SIG-M5 treated with dmso at 0.1 percent for 504 hours (cell line): ENCODE measurements around the gene MAST4.

Experiments
- DNase-seq: peaks from one replicate; lab custom pipeline; 2025; ENCODE audit not compliant: unreplicated experiment; lab: John Stamatoyannopoulos, UW

Gene MAST4

DNA sequence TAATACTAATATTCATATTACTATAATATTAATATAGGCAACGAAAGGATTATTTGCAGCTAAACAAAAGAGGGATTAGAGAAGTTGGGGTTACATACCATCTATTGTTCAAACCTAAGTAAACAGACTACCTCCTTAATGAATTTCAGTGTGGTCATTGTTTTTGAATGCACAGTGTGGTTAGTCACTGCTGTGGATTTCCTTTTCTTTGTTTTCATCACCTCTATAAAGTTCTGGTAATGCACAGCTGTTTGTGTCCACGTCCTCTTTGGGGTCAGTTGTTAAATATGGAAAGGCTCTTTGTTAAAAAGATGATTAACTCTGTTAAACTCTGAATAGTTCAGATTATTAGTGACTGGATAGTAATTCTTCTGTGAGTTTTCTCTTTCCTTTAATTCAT, 233.6 kb downstream of the MAST4 start:
- no peak for DNase-seq

DNA sequence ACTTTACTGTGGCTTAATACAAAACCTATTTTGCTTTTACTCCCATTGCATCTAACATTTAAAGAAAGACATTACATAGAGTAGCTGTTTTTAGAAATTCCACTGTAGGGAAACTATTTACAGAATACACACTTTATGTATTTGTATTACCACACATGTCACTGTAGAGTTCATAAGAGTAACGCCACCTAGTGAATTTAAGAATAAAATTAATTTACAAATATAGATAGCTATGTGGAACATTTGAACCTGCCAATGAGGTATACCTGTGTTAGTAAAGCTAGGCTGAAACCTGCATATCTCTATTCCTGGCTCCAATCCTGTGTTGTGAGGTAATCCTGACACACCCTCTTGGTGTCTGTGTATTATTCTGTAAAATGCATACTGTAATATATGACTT, 234.4 kb downstream of the MAST4 start:
- DNase-seq = no peak

DNA sequence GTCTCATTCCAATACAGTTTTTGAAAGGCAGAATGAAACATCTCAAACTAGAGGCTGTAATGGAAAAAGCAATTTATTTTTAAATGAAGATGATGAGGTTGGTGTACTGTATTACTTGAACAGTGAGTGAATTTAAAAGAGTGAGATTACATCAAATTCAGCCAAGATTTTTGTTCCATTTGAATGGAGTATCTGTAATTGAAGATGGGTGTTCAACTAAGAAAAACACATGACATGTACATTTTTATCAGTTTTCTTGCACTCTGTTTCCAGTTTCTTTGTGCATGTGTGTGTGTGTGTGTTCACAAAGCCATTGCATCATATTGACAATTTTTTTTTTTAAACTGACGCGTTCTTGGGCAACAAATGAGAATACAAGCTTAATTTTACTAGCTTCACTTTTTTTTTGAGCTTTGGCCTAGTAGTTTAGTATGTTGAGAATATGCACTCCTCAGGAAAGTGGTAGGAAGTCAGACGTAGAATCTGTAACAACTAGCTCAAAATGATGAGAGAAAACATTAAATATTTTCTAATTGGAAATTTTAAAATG, 243.5 kb downstream of the MAST4 start:
- DNase-seq = peak; percentile 44

DNA sequence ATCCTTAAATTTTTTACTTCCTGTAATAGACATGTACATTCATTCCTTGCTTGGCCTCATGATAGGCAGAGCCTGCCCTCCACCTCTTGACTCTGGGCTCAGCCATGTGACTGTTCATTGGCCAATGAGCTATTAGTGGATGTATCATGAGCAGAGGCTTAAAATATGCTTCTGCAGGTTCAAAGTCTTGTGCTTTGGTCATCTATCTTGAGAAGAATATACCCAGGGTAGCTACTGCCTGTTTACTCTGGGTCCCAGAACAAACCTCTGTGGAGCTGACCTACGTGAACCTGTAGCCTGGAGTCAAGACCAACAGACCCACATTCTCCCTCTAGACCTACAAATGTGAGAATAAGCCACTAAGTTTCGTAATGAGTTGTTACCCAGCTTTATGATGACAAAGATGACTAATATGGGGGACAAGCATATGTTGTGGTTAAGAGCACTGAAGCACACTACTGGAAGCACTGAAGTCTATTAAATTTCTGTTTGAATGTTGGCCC, 244.4 kb downstream of the MAST4 start:
- peak; percentile 94 for DNase-seq

DNA sequence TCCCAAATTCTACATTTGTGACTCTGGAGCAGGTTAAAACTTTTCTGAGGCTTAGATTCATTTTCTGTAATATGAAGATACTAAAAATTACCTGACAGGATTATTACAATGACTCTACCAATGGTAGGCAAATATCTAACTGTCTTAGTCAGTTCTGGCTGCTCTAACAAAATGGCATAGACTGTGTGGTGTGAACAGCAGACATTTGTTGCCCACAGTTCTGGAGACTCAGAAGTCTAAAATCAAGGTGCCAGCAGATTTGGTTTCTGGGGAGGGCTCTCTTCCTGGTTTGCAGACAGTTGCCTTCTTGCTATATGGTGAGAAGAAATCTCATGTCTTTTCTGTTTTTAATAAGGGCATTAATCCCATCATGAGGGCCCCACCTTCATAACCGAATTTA, 245.1 kb downstream of the MAST4 start:
- DNase-seq = no peak

DNA sequence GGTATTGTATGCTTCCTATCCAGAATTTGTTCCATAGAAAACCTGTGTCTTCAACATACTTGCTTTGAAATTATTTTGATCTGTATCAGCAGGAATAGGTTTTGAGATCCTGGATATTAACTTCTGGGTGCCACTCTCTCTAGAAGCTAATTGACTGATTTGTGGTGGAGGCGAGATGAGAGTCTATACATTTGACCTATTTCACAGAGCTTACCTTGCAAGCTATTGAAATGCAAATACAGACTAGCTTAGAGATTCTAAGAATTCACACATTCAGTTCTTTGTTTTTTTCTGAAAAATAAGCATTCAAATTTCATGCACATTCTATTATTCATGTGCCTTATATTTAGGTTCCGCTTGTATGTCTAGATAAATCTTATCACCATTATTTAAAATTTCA, 246.3 kb downstream of the MAST4 start:
- DNase-seq = no peak

DNA sequence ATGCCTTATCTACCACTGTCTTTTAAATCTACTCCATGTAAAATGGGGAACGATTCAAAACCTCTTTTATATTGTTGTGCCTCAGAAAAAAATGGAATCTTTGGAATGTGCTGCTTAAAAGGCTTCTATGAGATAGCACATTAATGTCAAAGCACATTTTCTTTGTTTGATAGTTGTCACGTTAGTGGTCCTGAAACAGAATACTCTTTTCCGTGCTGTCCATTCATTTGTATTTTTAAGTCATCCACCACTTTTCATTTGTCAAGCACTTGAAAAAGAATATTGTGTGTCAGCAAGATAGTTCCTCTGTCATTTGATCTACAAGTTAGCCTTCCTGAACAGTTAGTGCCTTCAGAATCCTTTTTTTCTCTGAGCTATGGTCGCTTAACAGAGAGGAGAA, 246.9 kb downstream of the MAST4 start:
- no peak for DNase-seq

DNA sequence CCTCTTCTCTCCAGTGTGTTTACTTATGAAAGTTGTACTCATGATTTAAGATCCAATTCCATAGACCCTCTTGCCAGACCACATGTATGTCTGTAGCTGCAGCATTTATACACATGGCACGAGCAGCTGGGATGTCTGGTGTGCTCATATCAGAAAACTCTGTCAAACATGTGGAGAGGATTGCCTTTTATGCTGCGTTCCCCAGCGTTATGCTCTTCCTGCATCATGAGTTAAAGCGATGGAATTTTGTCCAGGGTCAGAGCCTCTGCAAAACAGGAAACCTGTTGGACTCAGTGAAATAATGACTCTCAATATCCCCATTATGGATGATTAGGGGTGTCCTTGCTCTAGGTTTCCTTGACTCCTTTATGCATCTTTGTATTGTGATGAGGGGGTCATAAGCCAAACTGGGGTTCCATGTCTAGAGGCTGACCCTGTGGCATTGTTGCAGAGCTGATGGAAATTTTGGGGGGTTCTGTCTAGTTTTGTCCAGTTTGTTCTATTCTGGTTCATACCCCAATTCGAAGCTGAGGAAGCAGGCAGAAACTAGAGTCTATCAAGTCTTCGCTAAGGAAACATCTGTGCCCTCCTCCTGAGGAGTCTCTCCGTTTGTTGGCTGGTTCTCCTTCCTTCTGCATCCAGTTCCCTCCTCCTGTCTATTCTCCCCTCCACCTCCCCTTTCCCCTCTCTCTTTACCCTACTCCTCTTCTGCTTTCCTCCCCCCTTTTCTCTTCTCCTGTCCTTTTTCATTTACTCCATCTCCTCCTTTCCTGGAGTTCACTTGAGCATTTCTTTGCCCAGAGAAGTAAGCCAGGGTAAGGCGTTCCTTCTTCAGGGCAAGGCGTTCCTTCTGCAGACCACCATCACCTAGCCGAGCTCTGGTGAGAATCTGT, 252.8 kb downstream of the MAST4 start:
- peak; percentile 25 for DNase-seq

DNA sequence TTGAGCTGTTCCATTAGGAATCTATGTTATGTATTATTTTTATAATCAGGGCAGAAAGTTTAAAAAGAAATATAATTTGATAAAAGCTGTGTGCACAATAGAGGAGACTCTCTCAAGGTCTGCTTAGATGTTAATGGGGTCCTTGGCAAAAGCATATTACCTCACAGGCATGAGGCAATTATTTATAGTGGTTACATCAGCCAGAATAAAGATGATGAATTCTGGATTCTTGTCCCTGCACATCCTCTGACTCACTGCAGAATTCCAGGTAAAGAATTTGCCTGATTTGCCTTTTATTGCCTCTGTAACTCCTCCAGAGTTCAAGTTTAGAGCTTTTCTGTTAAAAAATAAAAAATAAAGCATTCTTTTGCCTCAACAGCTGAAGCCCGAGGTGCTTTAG, 253.6 kb downstream of the MAST4 start:
- DNase-seq = peak; percentile 17

DNA sequence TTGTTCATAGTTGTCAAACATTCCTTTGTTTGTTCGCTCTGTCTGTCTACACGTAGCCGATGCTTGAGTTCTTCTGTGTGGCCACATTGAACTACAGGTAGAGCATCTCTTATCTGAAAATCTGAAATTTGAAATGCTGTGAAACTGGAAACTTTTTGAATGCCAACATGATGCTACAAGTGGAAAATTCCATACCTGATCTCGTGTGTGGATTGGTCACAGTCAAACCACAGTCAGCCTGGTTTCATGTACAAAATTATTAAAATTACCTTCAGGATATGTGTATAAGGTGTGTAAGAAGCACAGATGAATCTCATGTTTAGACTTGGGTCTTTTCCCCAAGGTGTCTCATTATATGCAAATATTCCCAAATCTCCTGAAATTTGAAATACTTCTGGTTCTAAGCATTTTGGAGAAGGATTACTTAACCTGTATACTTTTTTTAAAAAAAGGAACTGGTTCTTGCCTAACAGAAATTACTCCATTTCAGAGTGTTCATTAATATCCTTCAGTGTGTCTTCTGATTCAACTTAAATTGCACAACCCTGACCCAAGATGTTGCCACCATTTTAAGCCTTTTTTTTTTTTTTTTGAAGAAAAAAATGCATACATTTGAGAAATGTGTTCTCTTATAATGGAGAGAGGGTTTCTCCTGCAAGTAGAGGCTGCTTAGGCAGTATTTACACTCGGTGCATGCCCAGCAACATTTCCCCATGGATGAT, 254.3 kb downstream of the MAST4 start:
- DNase-seq = peak; percentile 89

DNA sequence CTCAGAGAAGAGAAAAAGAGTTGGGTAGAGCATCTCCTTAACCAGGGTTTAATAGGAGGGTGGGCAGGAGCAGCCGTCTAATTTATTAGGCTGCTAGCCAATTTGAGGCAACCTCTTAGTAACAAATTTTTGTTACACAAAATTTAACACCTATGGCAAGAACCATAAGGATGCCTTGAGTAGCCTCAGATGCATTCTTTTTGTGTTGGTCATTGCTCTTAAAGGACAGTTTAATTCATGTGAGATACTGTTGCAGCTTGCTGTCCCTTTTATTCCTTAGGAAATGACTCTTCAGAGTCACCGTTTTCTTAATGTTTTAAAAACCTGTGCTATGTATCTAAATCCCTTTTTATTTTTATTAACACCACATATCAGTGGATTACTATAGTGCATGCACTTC, 255.1 kb downstream of the MAST4 start:
- no peak for DNase-seq

DNA sequence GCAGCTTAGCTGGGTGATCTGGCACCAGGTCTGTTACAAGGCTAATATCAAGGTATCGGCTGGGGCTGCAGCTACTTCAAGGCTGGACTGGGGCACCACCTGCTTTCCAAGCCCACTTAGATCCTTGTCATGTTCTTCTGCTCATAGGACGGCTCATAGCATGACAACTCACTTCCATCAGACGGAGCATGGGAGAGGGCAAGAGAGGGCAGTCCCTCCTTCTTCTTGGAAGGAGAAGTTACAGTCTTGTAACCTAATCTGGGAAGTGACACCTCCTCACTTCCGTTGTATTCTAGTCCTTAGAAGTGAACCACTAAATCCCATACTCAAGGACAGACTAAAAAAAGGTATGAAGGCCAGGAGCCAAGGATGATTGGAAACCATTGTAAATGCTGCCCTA, 258.2 kb downstream of the MAST4 start:
- DNase-seq = no peak

DNA sequence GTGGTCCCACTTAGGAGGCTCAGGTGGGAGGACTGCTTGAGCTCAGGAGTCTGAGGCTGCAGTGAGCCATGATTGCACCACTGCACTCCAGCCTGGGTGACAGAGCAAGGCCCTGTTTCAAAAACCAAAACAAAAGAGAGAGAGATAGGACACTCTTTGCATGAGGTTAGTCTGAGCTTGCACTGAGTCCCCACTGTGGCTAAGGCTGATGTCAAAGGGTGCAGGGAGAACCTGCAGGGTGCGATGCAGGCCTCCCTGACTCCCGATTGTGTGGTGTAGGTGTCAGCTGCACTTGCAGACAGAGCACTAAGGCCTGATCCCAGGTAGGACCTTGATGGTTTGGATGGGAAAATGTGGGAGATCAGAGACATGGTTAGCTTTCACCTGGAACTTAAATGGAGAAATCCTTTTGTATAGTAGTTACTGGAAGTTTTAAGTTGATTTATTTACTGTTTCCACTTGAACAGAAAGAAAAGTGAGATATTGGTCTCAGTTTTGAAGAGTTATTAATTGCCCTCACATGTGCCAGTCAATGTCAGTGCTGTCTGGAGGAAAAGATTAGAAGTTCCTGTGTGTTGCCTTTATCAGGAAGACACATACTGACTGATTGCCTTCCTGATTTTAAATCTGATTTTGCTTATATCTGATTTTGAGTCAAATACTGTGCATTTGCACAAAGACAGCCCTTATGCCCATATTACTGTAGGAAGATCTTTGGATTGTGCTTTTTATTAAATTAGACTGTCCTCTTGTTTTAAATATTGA, 260.0 kb downstream of the MAST4 start:
- DNase-seq = no peak

DNA sequence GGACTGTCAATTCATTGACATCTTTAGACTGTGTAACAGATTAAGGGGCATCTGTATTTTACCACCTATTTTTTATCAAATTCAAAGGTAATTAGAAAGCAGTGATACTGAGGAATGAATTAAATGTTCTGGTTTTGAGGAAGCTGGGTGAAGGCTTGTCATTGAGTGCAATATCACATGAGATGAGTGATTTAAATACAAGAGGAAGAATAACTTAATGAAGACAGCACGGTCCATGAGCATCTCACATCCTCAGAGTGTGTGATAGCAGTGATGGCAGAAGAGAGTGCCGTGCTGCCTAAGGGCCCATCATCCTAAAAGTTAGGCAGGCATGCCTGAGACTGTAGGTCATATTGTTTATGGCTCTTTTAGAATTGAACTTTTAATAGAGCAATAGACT, 263.3 kb downstream of the MAST4 start:
- DNase-seq = no peak

DNA sequence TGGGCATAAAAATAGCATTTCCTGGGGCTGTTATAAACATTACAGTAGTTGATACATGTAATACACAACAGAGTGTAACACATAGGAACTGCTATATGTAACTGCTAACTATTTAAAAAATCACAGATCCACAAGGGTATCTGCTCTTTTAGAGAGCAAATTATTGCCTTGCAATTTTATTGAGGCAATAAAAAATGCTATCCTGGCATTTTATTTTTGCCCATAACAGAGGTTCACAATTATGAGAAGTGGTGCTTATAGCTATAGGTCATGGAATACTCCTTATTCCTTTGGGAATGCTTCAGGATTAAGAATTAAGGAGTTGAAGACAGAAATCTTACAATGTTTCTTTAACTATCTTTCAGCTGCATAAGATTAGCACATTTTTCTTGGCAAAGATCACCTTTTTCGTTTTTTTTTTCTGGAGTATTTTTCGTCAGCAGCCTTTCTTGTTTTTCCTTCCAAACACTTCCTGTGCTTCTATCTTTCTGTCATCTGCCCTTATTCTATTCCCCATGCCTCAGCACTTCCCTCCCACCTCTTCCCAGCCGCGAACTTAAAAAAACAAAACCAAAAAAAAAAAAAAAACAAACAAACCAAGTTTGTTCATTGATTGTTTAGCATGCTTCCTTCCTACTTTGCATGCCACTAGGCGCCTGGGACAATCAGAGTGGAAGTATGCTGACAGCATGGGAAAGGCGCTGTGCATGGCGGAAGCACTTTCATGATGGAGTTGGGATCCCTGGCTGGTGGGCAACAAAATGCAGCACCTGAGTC, 264.2 kb downstream of the MAST4 start:
- DNase-seq = no peak

DNA sequence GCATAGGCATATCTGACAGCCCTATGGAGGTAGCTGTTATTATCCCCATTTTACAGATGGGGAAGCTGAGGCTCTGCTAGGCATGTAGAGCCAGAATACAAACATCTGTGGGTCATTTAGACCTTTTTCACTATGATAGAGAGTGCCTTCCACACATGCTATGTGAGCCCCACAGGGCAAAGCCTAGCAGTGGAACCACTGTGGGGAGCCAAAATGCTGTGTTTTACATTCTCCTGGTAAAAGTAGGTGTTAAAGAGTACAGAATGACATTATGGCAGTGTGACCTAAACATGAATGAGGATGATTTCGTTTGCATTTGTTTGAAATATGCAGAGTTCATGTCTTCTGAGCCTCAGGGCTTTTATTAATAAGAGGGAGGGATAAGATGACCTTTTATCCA, 265.2 kb downstream of the MAST4 start:
- no peak for DNase-seq

DNA sequence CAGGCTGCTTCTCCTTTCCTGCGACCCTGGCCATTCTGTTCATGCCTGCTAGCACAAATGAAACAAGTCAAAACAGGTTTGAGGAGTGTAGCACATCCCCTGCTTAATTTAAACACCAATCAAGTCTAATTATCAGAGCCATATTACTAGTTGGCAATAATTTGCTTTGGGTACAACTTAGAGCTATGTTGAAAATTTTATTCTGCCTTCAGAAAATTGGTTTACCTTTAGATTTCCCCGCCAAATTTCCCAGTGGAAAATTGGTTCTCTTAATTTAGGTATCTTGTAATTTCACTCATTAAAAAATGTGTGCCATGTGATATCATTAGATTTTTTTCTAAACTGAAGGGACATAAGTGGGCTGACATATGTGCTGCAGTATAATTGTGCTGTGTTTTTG, 265.8 kb downstream of the MAST4 start:
- DNase-seq = no peak

DNA sequence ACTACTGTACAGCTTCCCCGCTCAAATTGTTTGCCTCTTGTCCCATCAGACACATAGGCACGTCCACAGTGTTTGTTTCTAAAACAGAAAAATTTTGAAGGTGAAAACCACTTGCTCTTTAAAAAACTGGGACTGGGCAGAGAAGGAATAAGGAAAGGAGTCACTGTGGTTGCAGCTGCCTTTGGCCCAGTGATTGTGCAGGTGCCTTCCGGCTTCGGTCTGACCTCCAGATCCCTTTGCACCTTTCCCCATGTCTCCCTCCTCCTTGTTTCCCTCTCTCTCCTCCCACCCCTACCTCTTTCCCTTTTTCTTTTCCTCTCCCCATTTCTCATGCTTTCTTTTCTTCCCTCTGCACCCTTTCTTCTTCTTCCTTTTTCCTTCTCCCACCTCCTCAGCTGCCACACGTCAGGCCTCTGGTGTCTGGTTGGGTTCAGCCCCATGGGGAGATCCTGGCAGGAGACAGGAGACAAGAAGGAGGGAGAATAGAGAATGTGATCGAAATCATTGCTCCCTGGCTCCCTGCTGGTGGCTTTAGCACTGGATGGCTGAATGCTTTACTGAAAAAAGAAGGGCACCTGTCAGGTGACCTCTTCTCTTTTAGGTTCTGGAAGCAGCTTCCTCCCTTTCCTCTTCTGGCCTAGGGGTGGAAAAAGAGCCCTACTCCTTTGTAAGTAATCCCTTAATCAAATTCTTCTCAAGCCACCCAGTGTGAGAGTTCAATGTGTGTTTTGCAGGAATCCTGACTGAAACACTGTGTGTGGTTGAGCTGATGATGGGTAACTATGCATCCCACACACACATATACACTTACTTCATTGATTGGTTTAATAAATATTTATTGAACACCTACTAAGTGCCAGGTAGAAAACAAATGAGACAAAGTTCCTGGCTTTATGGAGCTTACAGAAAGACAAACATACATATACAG, 267.3 kb downstream of the MAST4 start:
- DNase-seq = no peak

DNA sequence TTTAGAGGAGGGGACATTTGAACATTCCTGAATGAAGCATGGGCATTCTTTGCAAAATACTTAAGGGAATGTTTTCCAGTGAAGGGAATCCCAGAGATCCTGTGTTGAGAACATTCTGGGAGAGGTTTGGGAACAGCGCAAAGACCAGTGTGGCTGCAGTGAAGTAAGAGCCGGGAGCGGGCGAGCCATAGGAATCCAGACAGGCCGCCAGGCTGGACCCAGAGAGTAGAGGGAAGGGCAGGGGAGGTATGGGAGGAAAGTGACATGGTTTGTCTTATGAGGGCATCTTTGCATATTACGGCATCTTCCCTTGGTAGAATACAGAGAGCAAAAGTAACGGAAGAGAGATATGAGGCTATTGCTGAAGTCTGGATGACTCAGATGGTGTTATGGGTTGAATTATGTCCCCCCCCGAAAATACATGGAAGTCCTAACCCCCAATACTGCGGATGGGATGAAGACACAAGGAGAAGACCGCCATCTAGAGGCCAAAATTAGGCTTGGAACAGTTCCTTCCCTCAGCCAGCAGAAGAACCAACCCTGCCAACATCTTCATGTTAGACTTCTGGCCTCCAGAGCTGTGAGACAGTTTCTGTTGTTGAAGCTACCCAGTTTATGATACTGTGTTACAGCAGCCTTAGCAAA, 268.2 kb downstream of the MAST4 start:
- peak; percentile 54 for DNase-seq
